GM21825 (cell line): ENCODE measurements around the gene HECTD1.
"Not testable (repeated sequence)": the region's sequence is repeated elsewhere in the genome, so short reads cannot be mapped to it uniquely, and the experiment has no call there.

Source experiments
- ATAC-seq: cut with Tn5 transposase; IDR thresholded peaks from one replicate; pipeline ENCODE4 v1.9.1; 2021; ENCODE audit warnings: mild to moderate bottlenecking, moderate library complexity; ENCODE audit not compliant: unreplicated experiment

Gene HECTD1

GRCh38 chr14:31229009-31229408, 21.4 kb upstream of the HECTD1 start:
- peak; percentile 55 for ATAC-seq

GRCh38 chr14:31228533-31228932, 20.9 kb upstream of the HECTD1 start:
- ATAC-seq: no peak

GRCh38 chr14:31224808-31225207, 17.2 kb upstream of the HECTD1 start:
- ATAC-seq: no peak

GRCh38 chr14:31223331-31223730, 15.7 kb upstream of the HECTD1 start:
- no peak for ATAC-seq

GRCh38 chr14:31222834-31223233, 15.2 kb upstream of the HECTD1 start:
- no peak for ATAC-seq

- no peak for ATAC-seq
Measured at GRCh38 chr14:31221266-31221665, 13.7 kb upstream of the HECTD1 start.

- ATAC-seq: no peak
Measured at GRCh38 chr14:31219169-31219568, 11.6 kb upstream of the HECTD1 start.

GRCh38 chr14:31216359-31216758, 8.8 kb upstream of the HECTD1 start:
- ATAC-seq: no peak

GRCh38 chr14:31212893-31213292, 5.3 kb upstream of the HECTD1 start:
- ATAC-seq: no peak

GRCh38 chr14:31209605-31210004, 2.0 kb upstream of the HECTD1 start:
- no peak for ATAC-seq

- ATAC-seq: no peak
Measured at GRCh38 chr14:31208546-31209424, 1.2 kb upstream of the HECTD1 start.

GRCh38 chr14:31207287-31207754, 272 bp downstream of the HECTD1 start:
- peak; percentile 33 for ATAC-seq

- peak; percentile 16 for ATAC-seq
Measured at GRCh38 chr14:31206536-31207286, 882 bp downstream of the HECTD1 start.

- no peak for ATAC-seq
Measured at GRCh38 chr14:31205681-31206535, 1.7 kb downstream of the HECTD1 start.

GRCh38 chr14:31204593-31205534, 2.7 kb downstream of the HECTD1 start:
- ATAC-seq: no peak

GRCh38 chr14:31203899-31204592, 3.5 kb downstream of the HECTD1 start:
- ATAC-seq: not testable (repeated sequence)

GRCh38 chr14:31203414-31203742, 4.2 kb downstream of the HECTD1 start:
- ATAC-seq: no peak

- no peak for ATAC-seq
Measured at GRCh38 chr14:31201111-31201510, 6.5 kb downstream of the HECTD1 start.

GRCh38 chr14:31200702-31200990, 6.9 kb downstream of the HECTD1 start:
- ATAC-seq: no peak

GRCh38 chr14:31197671-31198070, 9.9 kb downstream of the HECTD1 start:
- no peak for ATAC-seq
